Measurements from ENCODE around the gene SMPD3.

SMPD3 gene

GRCh38 chr16:68367440-68367839 lies 80.9 kb downstream of the SMPD3 start:
- DNase-seq = no peak

- no peak for DNase-seq
Measured at GRCh38 chr16:68367030-68367429, 81.3 kb downstream of the SMPD3 start.

GRCh38 chr16:68366062-68366461 lies 82.2 kb downstream of the SMPD3 start:
- DNase-seq = no peak

GRCh38 chr16:68365167-68365817 lies 83.0 kb downstream of the SMPD3 start:
- no peak for DNase-seq

GRCh38 chr16:68364561-68364998 lies 83.7 kb downstream of the SMPD3 start:
- no peak for DNase-seq

- no peak for DNase-seq
Measured at GRCh38 chr16:68363658-68364521, 84.4 kb downstream of the SMPD3 start.

- no peak for DNase-seq
Measured at GRCh38 chr16:68362947-68363657, 85.2 kb downstream of the SMPD3 start.

GRCh38 chr16:68362262-68362913 lies 85.9 kb downstream of the SMPD3 start:
- DNase-seq = no peak

GRCh38 chr16:68361485-68361884 lies 86.8 kb downstream of the SMPD3 start:
- no peak for DNase-seq

- no peak for DNase-seq
Measured at GRCh38 chr16:68360956-68361355, 87.4 kb downstream of the SMPD3 start.

GRCh38 chr16:68360547-68360946 lies 87.8 kb downstream of the SMPD3 start:
- no peak for DNase-seq

- DNase-seq = no peak
Measured at GRCh38 chr16:68359398-68360191, 88.7 kb downstream of the SMPD3 start.

- no peak for DNase-seq
Measured at GRCh38 chr16:68358951-68359350, 89.4 kb downstream of the SMPD3 start.

GRCh38 chr16:68357923-68358322 lies 90.4 kb downstream of the SMPD3 start:
- no peak for DNase-seq

- no peak for DNase-seq
Measured at GRCh38 chr16:68357521-68357922, 90.8 kb downstream of the SMPD3 start.

- DNase-seq = no peak
Measured at GRCh38 chr16:68356919-68357286, 91.4 kb downstream of the SMPD3 start.

GRCh38 chr16:68356249-68356918 lies 91.9 kb downstream of the SMPD3 start:
- no peak for DNase-seq

- DNase-seq = no peak
Measured at GRCh38 chr16:68355447-68356248, 92.7 kb downstream of the SMPD3 start.

- no peak for DNase-seq
Measured at GRCh38 chr16:68354816-68355215, 93.5 kb downstream of the SMPD3 start.

- no peak for DNase-seq
Measured at GRCh38 chr16:68353366-68353765, 94.9 kb downstream of the SMPD3 start.

- peak; percentile 40 for DNase-seq
Measured at GRCh38 chr16:68351991-68352431, 96.3 kb downstream of the SMPD3 start.
